TTC549 (cell line): Measurements from ENCODE around the gene ASIC4.

Experiments used
- FAIRE-seq: peaks from 2 replicates; lab custom pipeline; 2012; peaks lifted over from hg19 to GRCh38; lab: Jason Lieb, UNC

ASIC4 gene

GRCh38 chr2:219570194-219570923, 56.1 kb downstream of the ASIC4 start:
- no peak for FAIRE-seq

GRCh38 chr2:219570924-219571310, 56.6 kb downstream of the ASIC4 start:
- no peak for FAIRE-seq

- FAIRE-seq = no peak
Measured at GRCh38 chr2:219571311-219572236, 57.3 kb downstream of the ASIC4 start, which contains the start of gene OBSL1. Gene OBSL1, minus strand, starts transcription at chr2:219571539. Its CDS starts 307 bp downstream, at chr2:219571232.

- FAIRE-seq = no peak
Measured at GRCh38 chr2:219572237-219573001, 58.1 kb downstream of the ASIC4 start, which contains the start of gene INHA. Gene INHA, plus strand, starts transcription at chr2:219572310. Its CDS starts 65 bp downstream, at chr2:219572375.

GRCh38 chr2:219573166-219573565, 58.9 kb downstream of the ASIC4 start:
- no peak for FAIRE-seq

GRCh38 chr2:219574484-219575311, 60.4 kb downstream of the ASIC4 start:
- no peak for FAIRE-seq

- FAIRE-seq = no peak
Measured at GRCh38 chr2:219575566-219576504, 61.6 kb downstream of the ASIC4 start.

- FAIRE-seq = no peak
Measured at GRCh38 chr2:219576505-219577388, 62.5 kb downstream of the ASIC4 start.

GRCh38 chr2:219578811-219579613, 64.7 kb downstream of the ASIC4 start:
- no peak for FAIRE-seq

- FAIRE-seq = no peak
Measured at GRCh38 chr2:219581346-219581745, 67.1 kb downstream of the ASIC4 start.
